GM12874 (cell line): ENCODE measurements around the gene PTPRG.

ENCODE experiments used
- CTCF ChIP-seq: IDR thresholded peaks from 2 replicates; pipeline ENCODE4 v1.5.1; 2011; ENCODE audit warnings: low read depth, mild to moderate bottlenecking, control low read depth, low read length, moderate library complexity; ENCODE audit not compliant: insufficient read depth

Gene PTPRG

GRCh38 chr3:61774279-61774890 is 213.0 kb downstream of the PTPRG start:
- no peak for TF ChIP-seq CTCF

DNA sequence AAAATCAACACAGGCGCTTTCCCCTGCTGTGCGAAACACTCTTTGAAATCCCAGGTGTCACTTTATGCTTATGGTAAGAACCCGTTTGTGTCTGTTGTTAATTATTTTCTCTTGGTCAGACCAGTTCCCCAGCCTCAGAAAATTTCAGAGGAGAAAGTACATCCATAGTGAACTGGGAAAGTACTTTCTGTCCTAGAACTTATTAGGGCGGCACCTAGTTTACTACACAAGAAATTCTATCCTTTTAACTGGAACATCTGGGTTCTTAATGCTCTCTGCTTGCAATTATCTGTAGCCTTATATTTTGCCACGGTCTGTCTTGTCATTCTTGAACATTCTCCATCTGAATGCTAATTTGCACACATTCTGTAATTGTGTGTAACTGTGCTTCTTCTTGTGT is 215.0 kb downstream of the PTPRG start:
- TF ChIP-seq CTCF, result no peak

GRCh38 chr3:61777483-61777882 is 216.1 kb downstream of the PTPRG start:
- no peak for TF ChIP-seq CTCF

DNA sequence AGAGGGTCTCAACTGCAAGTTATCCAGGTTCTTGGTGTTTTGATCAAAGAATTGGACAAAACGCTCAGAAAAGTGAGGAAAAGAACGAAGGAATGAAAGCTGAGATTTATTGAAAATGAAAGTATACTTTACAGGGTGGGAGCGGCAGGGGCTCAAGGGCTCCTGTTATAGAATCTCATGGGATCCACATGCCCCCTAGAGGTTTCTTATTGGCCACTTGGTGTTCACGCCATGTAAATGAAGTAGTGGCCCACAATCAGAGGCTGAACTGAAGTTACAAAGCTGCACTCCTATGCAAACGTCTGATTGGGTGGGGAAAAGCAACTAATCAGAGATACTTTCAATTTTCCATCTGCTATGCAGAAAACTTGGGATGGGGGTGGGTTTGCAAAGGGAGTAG is 216.7 kb downstream of the PTPRG start:
- TF ChIP-seq CTCF, result 0 out of 2 replicates have a peak, but pooled peaks have one; percentile 8

GRCh38 chr3:61780016-61780415 is 218.6 kb downstream of the PTPRG start:
- no peak for TF ChIP-seq CTCF

DNA sequence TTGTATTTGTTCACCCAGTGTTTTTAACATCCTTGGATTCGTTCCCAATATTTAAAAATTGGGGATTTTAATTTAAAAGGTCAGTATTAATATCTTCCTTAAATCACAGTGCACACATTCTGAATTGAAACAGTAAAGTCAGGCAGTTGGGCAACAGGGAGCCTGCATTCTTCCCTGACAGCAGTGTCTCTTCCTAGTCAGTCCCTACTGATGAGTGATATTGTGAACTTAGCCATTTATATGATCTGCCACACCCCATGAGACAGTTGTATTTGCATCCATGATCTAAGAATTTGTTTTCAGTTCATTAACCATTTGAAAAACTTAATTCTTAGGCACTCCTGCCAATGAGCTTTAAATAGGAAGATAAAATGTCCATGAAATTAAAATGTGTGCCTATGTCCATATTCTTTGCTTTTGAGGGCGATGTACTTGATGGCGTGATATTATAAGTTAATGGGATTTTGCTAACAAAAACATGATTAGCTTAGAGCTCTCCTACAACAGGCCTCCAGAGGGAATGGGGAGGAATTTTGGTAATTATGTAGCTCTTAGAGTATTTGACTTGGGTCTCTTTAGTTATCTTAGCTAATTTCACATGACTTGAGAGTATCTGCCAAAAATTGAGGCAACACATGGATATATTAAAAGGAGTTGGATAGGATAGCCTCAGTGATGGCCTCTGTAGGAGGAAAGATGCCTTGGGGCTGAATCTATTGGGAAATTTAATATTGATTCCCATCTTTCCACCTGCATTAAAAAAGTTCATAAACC is 219.3 kb downstream of the PTPRG start:
- no peak for TF ChIP-seq CTCF

DNA sequence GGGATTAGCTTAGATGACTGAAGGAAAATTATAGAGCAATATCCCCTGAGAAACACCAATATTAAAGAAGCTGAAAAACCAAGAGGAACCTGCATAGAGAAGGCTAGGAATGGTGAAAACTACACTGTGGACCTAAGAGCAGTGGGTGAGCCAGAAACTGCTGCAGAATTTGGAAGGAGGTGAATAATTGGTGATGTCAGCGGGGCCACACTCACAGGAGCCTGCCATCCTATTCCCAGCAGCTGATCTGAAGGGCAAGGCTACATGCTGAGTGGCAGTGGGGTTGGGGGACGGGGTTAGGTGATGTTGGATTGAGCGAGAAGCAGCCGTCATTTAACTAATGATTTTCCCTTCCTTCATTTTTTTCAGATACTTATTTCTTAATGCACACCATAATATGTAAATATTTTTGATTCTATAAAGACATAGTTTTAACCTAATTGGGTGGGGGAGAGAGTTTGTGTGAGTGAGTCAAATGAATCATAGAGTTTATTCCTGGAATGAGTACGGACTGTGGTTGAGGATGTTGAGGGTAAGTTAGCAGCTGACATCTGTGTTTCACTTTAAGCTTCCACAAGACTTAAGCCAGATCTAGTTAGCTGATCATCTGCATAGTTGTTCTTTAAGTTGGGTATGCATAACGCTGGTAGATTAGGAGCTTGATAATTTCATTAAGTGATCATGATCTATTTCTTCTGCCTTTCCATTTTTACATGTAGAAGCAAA is 222.8 kb downstream of the PTPRG start:
- no peak for TF ChIP-seq CTCF
